HG03439 (cell line): ENCODE results near the gene SH3RF3.

ENCODE experiments used
- ATAC-seq: cut with Tn5 transposase; IDR thresholded peaks from one replicate; pipeline ENCODE4 v1.9.1; 2021; ENCODE audit warnings: mild to moderate bottlenecking, moderate library complexity; ENCODE audit not compliant: unreplicated experiment

Gene SH3RF3

GRCh38 chr2:109256111-109256510 lies 127.1 kb downstream of the SH3RF3 start:
- ATAC-seq: no peak

- no peak for ATAC-seq
These were observed 127.9 kb downstream of the SH3RF3 start for GRCh38 chr2:109256921-109257320.

GRCh38 chr2:109257653-109258052 lies 128.6 kb downstream of the SH3RF3 start:
- ATAC-seq: no peak

GRCh38 chr2:109258376-109258775 lies 129.4 kb downstream of the SH3RF3 start:
- ATAC-seq: no peak

- ATAC-seq: no peak
These were observed 130.0 kb downstream of the SH3RF3 start for GRCh38 chr2:109258905-109259540.

- no peak for ATAC-seq
These were observed 130.7 kb downstream of the SH3RF3 start for GRCh38 chr2:109259671-109260070.

- no peak for ATAC-seq
These were observed 131.3 kb downstream of the SH3RF3 start for GRCh38 chr2:109260116-109260855.

- ATAC-seq: no peak
These were observed 132.1 kb downstream of the SH3RF3 start for GRCh38 chr2:109260886-109261700.

- no peak for ATAC-seq
These were observed 133.1 kb downstream of the SH3RF3 start for GRCh38 chr2:109261906-109262631.

GRCh38 chr2:109264595-109265328 lies 135.8 kb downstream of the SH3RF3 start:
- ATAC-seq: no peak

GRCh38 chr2:109265369-109265768 lies 136.4 kb downstream of the SH3RF3 start:
- ATAC-seq: no peak

- ATAC-seq: no peak
These were observed 136.9 kb downstream of the SH3RF3 start for GRCh38 chr2:109265953-109266352.

GRCh38 chr2:109266496-109266895 lies 137.5 kb downstream of the SH3RF3 start:
- no peak for ATAC-seq

- no peak for ATAC-seq
These were observed 138.2 kb downstream of the SH3RF3 start for GRCh38 chr2:109266998-109267854.

GRCh38 chr2:109268916-109269315 lies 139.9 kb downstream of the SH3RF3 start:
- ATAC-seq: no peak

- ATAC-seq: no peak
These were observed 140.9 kb downstream of the SH3RF3 start for GRCh38 chr2:109269706-109270504.

- ATAC-seq: no peak
These were observed 141.7 kb downstream of the SH3RF3 start for GRCh38 chr2:109270505-109271312.

GRCh38 chr2:109271920-109272319 lies 142.9 kb downstream of the SH3RF3 start:
- no peak for ATAC-seq
